Glutamatergic neuron (in vitro differentiated cells): ENCODE data around the gene APOLD1. TPM values are rescaled to one million over a fixed set of nuclear protein-coding genes. Genes with fewer than 3 reads are reported as not detected.

Experiments used
- DNase-seq: peaks from one replicate; pipeline ENCODE4 v3.0.0; 2022
- H3K27ac Mint-ChIP-seq: one replicate; pipeline ENCODE4 v1.8.0; 2020; ENCODE audit warnings: mild to moderate bottlenecking, mixed read lengths, inconsistent platforms; ENCODE audit not compliant: unreplicated experiment
- H3K27me3 Mint-ChIP-seq: one replicate; pipeline ENCODE4 v1.8.0; 2020; ENCODE audit warnings: mild to moderate bottlenecking, moderate library complexity, mixed read lengths, inconsistent platforms; ENCODE audit not compliant: unreplicated experiment
- H3K36me3 Mint-ChIP-seq: one replicate; pipeline ENCODE4 v1.8.0; 2020; ENCODE audit warnings: mild to moderate bottlenecking, mixed read lengths, inconsistent platforms; ENCODE audit not compliant: unreplicated experiment
- H3K4me1 Mint-ChIP-seq: one replicate; pipeline ENCODE4 v1.8.0; 2020; ENCODE audit warnings: mild to moderate bottlenecking, low read depth, mixed read lengths, inconsistent platforms; ENCODE audit not compliant: unreplicated experiment
- H3K4me3 Mint-ChIP-seq: one replicate; pipeline ENCODE4 v1.8.0; 2020; ENCODE audit warnings: mild to moderate bottlenecking, mixed read lengths, inconsistent platforms; ENCODE audit not compliant: unreplicated experiment
- H3K9me3 Mint-ChIP-seq: one replicate; pipeline ENCODE4 v1.8.0; 2020; ENCODE audit warnings: mild to moderate bottlenecking, moderate library complexity, mixed read lengths, inconsistent platforms; ENCODE audit not compliant: unreplicated experiment
- total RNA-seq: library from RNA; stranded (reverse); fragmentation: NEBNext Ultra II Directional; extraction: Animal tissue kit (Norgen Biotek cat#: 25700); gene quantifications from one replicate; pipeline ENCODE4 v1.2.1, GENCODE V29; 2021; ENCODE audit not compliant: unreplicated experiment
- TF ChIP-seq, protein P1 (sequence below): fragments of 200-600 bp; sonication (generic); IDR thresholded peaks from one replicate; pipeline ENCODE4 v1.5.0; 2021; ENCODE audit not compliant: partially characterized antibody, unreplicated experiment

APOLD1 gene
- total RNA-seq, 1 donor from 2014 or later = 0.86 TPM

DNA sequence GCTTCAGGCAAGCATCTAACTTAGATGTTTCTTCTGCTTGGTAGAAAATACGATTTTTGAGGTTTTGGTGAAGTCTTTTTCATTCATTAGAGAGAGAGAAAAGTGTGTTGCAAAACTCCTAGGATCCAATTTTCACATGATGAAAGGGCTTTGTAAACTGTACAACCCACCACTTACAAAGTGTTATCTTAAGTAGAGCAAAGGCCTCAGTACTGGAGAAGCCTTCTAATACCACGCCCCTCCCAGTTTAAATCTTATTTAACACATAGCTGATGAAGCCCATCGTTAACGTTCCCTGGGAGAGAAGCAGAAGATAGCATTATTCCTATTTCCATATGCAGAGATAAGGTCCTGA is 869 bp downstream of the APOLD1 start:
- H3K27me3 Mint-ChIP-seq = peaks cover 5% of the 10 kb centered on the region
- TF ChIP-seq, protein P1, sequence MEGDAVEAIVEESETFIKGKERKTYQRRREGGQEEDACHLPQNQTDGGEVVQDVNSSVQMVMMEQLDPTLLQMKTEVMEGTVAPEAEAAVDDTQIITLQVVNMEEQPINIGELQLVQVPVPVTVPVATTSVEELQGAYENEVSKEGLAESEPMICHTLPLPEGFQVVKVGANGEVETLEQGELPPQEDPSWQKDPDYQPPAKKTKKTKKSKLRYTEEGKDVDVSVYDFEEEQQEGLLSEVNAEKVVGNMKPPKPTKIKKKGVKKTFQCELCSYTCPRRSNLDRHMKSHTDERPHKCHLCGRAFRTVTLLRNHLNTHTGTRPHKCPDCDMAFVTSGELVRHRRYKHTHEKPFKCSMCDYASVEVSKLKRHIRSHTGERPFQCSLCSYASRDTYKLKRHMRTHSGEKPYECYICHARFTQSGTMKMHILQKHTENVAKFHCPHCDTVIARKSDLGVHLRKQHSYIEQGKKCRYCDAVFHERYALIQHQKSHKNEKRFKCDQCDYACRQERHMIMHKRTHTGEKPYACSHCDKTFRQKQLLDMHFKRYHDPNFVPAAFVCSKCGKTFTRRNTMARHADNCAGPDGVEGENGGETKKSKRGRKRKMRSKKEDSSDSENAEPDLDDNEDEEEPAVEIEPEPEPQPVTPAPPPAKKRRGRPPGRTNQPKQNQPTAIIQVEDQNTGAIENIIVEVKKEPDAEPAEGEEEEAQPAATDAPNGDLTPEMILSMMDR = no peak
- peak overlapping the region; percentile 78 for H3K4me3 Mint-ChIP-seq
- H3K4me1 Mint-ChIP-seq = peaks cover 6% of the 10 kb centered on the region
- H3K9me3 Mint-ChIP-seq = peaks cover 1% of the 10 kb centered on the region
- peaks cover 5% of the 10 kb centered on the region for H3K36me3 Mint-ChIP-seq
- no peak for DNase-seq
- no peak overlapping the region for H3K27ac Mint-ChIP-seq

DNA sequence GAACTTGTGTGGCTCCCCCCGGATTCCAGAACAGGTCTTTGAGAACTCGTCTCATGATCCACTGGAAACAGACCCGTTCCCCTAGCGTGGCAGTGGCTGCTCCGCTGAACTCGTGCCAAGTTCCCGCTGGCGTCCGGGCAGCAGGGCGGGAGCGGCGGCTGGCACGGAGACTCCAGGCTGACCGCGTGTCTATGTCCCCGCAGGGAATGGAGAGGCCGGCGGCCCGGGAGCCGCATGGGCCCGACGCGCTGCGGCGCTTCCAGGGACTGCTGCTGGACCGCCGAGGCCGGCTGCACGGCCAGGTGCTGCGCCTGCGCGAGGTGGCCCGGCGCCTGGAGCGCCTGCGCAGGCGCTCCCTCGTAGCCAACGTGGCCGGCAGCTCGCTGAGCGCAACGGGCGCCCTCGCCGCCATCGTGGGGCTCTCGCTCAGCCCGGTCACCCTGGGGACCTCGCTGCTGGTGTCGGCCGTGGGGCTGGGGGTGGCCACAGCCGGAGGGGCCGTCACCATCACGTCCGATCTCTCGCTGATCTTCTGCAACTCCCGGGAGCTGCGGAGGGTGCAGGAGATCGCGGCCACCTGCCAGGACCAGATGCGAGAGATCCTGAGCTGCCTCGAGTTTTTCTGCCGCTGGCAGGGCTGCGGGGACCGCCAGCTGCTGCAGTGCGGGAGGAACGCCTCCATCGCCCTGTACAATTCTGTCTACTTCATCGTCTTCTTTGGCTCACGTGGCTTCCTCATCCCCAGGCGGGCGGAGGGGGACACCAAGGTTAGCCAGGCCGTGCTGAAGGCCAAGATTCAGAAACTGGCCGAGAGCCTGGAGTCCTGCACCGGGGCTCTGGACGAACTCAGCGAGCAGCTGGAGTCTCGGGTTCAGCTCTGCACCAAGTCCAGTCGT is 1.5 kb downstream of the APOLD1 start:
- peaks cover 6% of the 10 kb centered on the region for H3K4me1 Mint-ChIP-seq
- H3K36me3 Mint-ChIP-seq = peaks cover 5% of the 10 kb centered on the region
- peak overlapping the region; percentile 88 for H3K27ac Mint-ChIP-seq
- DNase-seq = peak; percentile 84
- peaks cover 5% of the 10 kb centered on the region for H3K27me3 Mint-ChIP-seq
- H3K9me3 Mint-ChIP-seq = peaks cover 1% of the 10 kb centered on the region
- TF ChIP-seq, protein P1 = no peak
- peak overlapping the region; percentile 89 for H3K4me3 Mint-ChIP-seq

DNA sequence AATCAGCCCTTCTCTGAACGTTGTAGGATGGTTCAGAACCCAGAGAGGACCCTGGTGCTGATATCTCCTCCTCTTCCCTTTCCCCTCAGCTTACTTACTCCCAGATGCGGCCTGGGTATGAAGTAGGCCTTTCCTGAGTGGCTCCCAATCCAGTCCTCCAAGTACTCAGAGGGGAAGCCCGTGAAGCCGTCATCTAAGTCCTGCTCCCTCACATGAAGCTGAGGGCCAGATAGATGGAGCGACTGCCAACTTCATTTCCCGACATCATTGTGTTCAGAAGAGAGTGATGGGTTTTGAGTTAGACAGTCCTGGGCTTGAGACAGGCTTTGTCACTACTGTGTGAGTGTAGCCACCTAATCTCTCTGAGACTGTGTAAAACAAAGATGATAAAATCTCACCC is 2.7 kb downstream of the APOLD1 start:
- Mint-ChIP-seq H3K4me3 (peak overlapping the region; percentile 68), H3K27ac (no peak overlapping the region), H3K4me1 (peaks cover 6% of the 10 kb centered on the region), H3K9me3 (peaks cover 1% of the 10 kb centered on the region), H3K27me3 (peaks cover 5% of the 10 kb centered on the region), H3K36me3 (no peaks in the 10 kb centered on the region)
- TF ChIP-seq, protein P1 = no peak
- no peak for DNase-seq

DNA sequence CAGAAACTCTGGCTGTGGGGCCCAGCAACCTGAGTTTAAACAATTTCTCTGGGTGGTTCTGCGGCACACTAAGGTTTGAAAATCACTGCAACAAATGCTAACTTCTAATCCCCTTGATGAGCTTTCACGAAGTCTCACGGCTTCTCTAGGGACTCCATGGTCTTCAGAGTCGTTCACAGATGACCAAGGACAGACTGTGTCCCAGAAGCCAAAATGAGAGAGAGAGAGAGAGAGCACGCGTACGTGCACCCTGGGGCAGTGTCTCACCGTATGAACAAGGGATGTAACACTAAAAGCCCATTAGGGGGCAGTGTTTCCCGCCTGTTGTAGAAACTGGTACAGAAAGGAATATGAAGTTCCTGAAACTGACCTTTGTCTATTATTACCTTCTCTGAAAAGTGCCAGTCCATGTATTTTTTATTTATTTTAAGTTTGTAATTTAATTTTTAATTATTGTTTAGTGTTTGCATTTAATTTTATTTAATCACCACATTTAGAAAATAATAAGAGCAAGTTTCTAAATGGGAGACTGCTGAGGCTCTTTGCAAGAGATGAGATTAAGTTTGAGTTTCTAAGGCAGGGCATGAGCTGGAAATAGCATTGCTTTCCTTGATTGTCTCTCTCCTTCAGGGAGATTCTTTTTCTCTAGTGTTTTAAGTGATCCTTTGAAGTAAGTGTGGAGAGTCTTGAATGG is 3.4 kb downstream of the APOLD1 start:
- H3K9me3 Mint-ChIP-seq = peaks cover 1% of the 10 kb centered on the region
- TF ChIP-seq, protein P1 = peak; percentile 83
- H3K27me3 Mint-ChIP-seq = peaks cover 5% of the 10 kb centered on the region
- peak; percentile 28 for DNase-seq
- H3K4me3 Mint-ChIP-seq = no peak overlapping the region
- no peaks in the 10 kb centered on the region for H3K36me3 Mint-ChIP-seq
- H3K27ac Mint-ChIP-seq = no peak overlapping the region
- peaks cover 6% of the 10 kb centered on the region for H3K4me1 Mint-ChIP-seq

DNA sequence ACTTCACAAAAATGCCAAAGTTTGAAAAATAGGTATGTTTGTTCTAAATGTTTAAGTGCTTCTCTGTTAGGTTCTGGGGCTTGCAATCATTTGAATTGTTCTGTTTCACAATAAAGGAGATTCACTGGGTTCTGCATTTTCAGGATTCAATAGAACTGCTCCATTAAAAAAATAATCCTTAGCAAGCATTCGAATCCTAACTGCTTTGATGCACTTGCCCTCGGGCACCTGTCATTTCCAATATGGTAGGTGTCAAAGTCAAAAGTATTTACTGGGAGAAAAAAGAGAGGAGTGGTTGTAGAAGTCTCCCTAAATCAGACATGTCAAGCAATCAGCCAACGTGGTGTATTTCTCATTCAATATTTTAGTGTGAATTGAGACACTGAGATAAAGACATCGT is 5.5 kb downstream of the APOLD1 start:
- Mint-ChIP-seq H3K27me3 (peaks cover 5% of the 10 kb centered on the region), H3K4me3 (no peak overlapping the region)
- no peak for DNase-seq

More for the DNA sequence above, 5.5 kb downstream of the APOLD1 start:
- Mint-ChIP-seq H3K4me1 (peaks cover 3% of the 10 kb centered on the region), H3K36me3 (no peaks in the 10 kb centered on the region), H3K9me3 (peaks cover 1% of the 10 kb centered on the region), H3K27ac (no peak overlapping the region)
- TF ChIP-seq, protein P1 = no peak
